ENCODE results near the gene TTC39A. TPM values are rescaled to one million over a fixed set of nuclear protein-coding genes. Genes with fewer than 3 reads are reported as not detected.

TTC39A gene
- total and polyA plus RNA-seq, 2 donors from 2014 or later, result 31.4 to 70.1 TPM

- Histone ChIP-seq H3K9me3 (ENCODE audit: control insufficient read depth in 2 of 3, insufficient read depth in 1 of 3, low read length in 3 of 3) (no peaks in the 10 kb centered on the region), H3K36me3 (ENCODE audit: control insufficient read depth in 2 of 3, insufficient read depth in 3 of 3, low read length in 3 of 3) (peaks cover 0 to 2% (median 0%) of the 10 kb centered on the region in 3 donors), H3K9ac (ENCODE audit: low read length in 3 of 3) (no peak overlapping the region), H3K4me1 (ENCODE audit: control insufficient read depth in 2 of 3, insufficient read depth in 2 of 3, low read depth in 1 of 3, low read length in 3 of 3) (peaks cover 0 to 7% (median 0%) of the 10 kb centered on the region in 3 donors), H3K4me3 (ENCODE audit: low read length in 3 of 3) (no peak overlapping the region), H3K27me3 (ENCODE audit: control insufficient read depth, insufficient read depth, low read length) (no peaks in the 10 kb centered on the region), H3K27ac (ENCODE audit: low read depth in 2 of 2, low read length in 2 of 2) (no peak overlapping the region)
- DNase-seq (no peak), FAIRE-seq (no peak)
- TF ChIP-seq, protein P1, sequence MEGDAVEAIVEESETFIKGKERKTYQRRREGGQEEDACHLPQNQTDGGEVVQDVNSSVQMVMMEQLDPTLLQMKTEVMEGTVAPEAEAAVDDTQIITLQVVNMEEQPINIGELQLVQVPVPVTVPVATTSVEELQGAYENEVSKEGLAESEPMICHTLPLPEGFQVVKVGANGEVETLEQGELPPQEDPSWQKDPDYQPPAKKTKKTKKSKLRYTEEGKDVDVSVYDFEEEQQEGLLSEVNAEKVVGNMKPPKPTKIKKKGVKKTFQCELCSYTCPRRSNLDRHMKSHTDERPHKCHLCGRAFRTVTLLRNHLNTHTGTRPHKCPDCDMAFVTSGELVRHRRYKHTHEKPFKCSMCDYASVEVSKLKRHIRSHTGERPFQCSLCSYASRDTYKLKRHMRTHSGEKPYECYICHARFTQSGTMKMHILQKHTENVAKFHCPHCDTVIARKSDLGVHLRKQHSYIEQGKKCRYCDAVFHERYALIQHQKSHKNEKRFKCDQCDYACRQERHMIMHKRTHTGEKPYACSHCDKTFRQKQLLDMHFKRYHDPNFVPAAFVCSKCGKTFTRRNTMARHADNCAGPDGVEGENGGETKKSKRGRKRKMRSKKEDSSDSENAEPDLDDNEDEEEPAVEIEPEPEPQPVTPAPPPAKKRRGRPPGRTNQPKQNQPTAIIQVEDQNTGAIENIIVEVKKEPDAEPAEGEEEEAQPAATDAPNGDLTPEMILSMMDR (IDR thresholded peaks at IDR 0.05; ENCODE audit: borderline replicate concordance, extremely low read depth, insufficient read depth), result no peak
- intact Hi-C loops (cut with DNase I), result no loop called here
Observed at GRCh38 chr1:51294566-51295184, 35.7 kb downstream of the TTC39A start.

- no peak overlapping the region for H3K4me3 ChIP-seq (ENCODE audit: low read length in 3 of 3)
- no peak for FAIRE-seq
- intact Hi-C loops (cut with DNase I), result no loop called here
- H3K27ac ChIP-seq (ENCODE audit: low read depth in 2 of 2, low read length in 2 of 2), result no peak overlapping the region
- H3K36me3 ChIP-seq (ENCODE audit: control insufficient read depth in 2 of 3, insufficient read depth in 3 of 3, low read length in 3 of 3), result peaks cover 0 to 2% (median 0%) of the 10 kb centered on the region in 3 donors
- H3K27me3 ChIP-seq (ENCODE audit: control insufficient read depth, insufficient read depth, low read length), result no peaks in the 10 kb centered on the region
- no peaks in the 10 kb centered on the region for H3K9me3 ChIP-seq (ENCODE audit: control insufficient read depth in 2 of 3, insufficient read depth in 1 of 3, low read length in 3 of 3)
- TF ChIP-seq, protein P1 (IDR thresholded peaks at IDR 0.05; ENCODE audit: borderline replicate concordance, extremely low read depth, insufficient read depth), result no peak
- H3K9ac ChIP-seq (ENCODE audit: low read length in 3 of 3), result no peak overlapping the region
- peaks cover 0 to 7% (median 0%) of the 10 kb centered on the region in 3 donors for H3K4me1 ChIP-seq (ENCODE audit: control insufficient read depth in 2 of 3, insufficient read depth in 2 of 3, low read depth in 1 of 3, low read length in 3 of 3)
- no peak for DNase-seq
Observed at GRCh38 chr1:51293898-51294515, 36.4 kb downstream of the TTC39A start.

GRCh38 chr1:51290489-51290847 lies 39.9 kb downstream of the TTC39A start:
- Histone ChIP-seq H3K36me3 (ENCODE audit: control insufficient read depth in 2 of 3, insufficient read depth in 3 of 3, low read length in 3 of 3) (peaks cover 0 to 4% (median 0%) of the 10 kb centered on the region in 3 donors), H3K4me3 (ENCODE audit: low read length in 3 of 3) (no peak overlapping the region), H3K27me3 (ENCODE audit: control insufficient read depth, insufficient read depth, low read length) (no peaks in the 10 kb centered on the region), H3K9ac (ENCODE audit: low read length in 3 of 3) (no peak overlapping the region), H3K4me1 (ENCODE audit: control insufficient read depth in 2 of 3, insufficient read depth in 2 of 3, low read depth in 1 of 3, low read length in 3 of 3) (peaks cover 0 to 4% (median 0%) of the 10 kb centered on the region in 3 donors), H3K9me3 (ENCODE audit: control insufficient read depth in 2 of 3, insufficient read depth in 1 of 3, low read length in 3 of 3) (no peaks in the 10 kb centered on the region), H3K27ac (ENCODE audit: low read depth in 2 of 2, low read length in 2 of 2) (no peak overlapping the region)
- DNase-seq, result no peak
- intact Hi-C loops (cut with DNase I), result no loop called here
- no peak for FAIRE-seq
- TF ChIP-seq, protein P1 (IDR thresholded peaks at IDR 0.05; ENCODE audit: borderline replicate concordance, extremely low read depth, insufficient read depth), result no peak
